NCI-H82 treated with DMSO at 0.1 percent for 48 hours (cell line): ENCODE data around the gene TTC28.
A peak's percentile ranks its signal among the peaks of the same experiment; 100 is the strongest.

Source experiments
- DNase-seq: peaks from one replicate; lab custom pipeline; 2025; ENCODE audit not compliant: unreplicated experiment; lab: John Stamatoyannopoulos, UW

TTC28 gene

GRCh38 chr22:28147401-28147800 lies 532.2 kb downstream of the TTC28 start:
- DNase-seq: no peak

- DNase-seq: peak; percentile 1
These were observed 533.0 kb downstream of the TTC28 start for GRCh38 chr22:28146401-28147314.

GRCh38 chr22:28143961-28144745 lies 535.5 kb downstream of the TTC28 start:
- DNase-seq: no peak

GRCh38 chr22:28143241-28143865 lies 536.3 kb downstream of the TTC28 start:
- DNase-seq: no peak

GRCh38 chr22:28142361-28142961 lies 537.2 kb downstream of the TTC28 start:
- no peak for DNase-seq

GRCh38 chr22:28141614-28142013 lies 538.0 kb downstream of the TTC28 start:
- DNase-seq: no peak

- DNase-seq: no peak
These were observed 539.7 kb downstream of the TTC28 start for GRCh38 chr22:28139961-28140360.

GRCh38 chr22:28139516-28139915 lies 540.1 kb downstream of the TTC28 start:
- no peak for DNase-seq

GRCh38 chr22:28137036-28137435 lies 542.6 kb downstream of the TTC28 start:
- no peak for DNase-seq

GRCh38 chr22:28132466-28132865 lies 547.2 kb downstream of the TTC28 start:
- no peak for DNase-seq

GRCh38 chr22:28129319-28129962 lies 550.2 kb downstream of the TTC28 start:
- no peak for DNase-seq

GRCh38 chr22:28128827-28129226 lies 550.8 kb downstream of the TTC28 start:
- no peak for DNase-seq

- no peak for DNase-seq
These were observed 553.8 kb downstream of the TTC28 start for GRCh38 chr22:28125799-28126198.

GRCh38 chr22:28123989-28124766 lies 555.5 kb downstream of the TTC28 start:
- peak; percentile 2 for DNase-seq

GRCh38 chr22:28120691-28121592 lies 558.7 kb downstream of the TTC28 start:
- peak; percentile 2 for DNase-seq

- DNase-seq: no peak
These were observed 560.5 kb downstream of the TTC28 start for GRCh38 chr22:28118957-28119631.

- DNase-seq: no peak
These were observed 563.4 kb downstream of the TTC28 start for GRCh38 chr22:28116219-28116673.

GRCh38 chr22:28115426-28115825 lies 564.2 kb downstream of the TTC28 start:
- DNase-seq: no peak
